Endothelial cell of umbilical vein (primary cell): ENCODE measurements around the gene RGS7. TPM values are rescaled to one million over a fixed set of nuclear protein-coding genes. Genes with fewer than 3 reads are reported as not detected.
"Not testable (repeated sequence)": the region's sequence is repeated elsewhere in the genome, so short reads cannot be mapped to it uniquely, and the experiment has no call there.

ENCODE experiments used
- BruUV-seq: library from RNA; stranded (reverse); fragments of 400-500 nt; replicated peaks from 2 replicates; lab custom pipeline; 2021; lab: Mats Ljungman, UMichigan
- CTCF ChIA-PET: fragments of 300-600, 350-600 bp; sonication (Branson Sonifier 250); formaldehyde crosslinking; loops from one replicate; lab custom pipeline; 2021; ENCODE audit warnings: antibody characterized with exemption, inconsistent platforms; lab: Charles Lee
- POLR2A ChIA-PET: fragments of 300-600, 350-600 bp; sonication (Branson Sonifier 250); formaldehyde crosslinking; loops from one replicate; lab custom pipeline; 2021; ENCODE audit warnings: antibody characterized with exemption, inconsistent platforms; lab: Charles Lee
- DNase-seq: peaks from one replicate; pipeline ENCODE4 v3.0.0-alpha.2; 2011; ENCODE audit warnings: low read depth, low spot score
- FAIRE-seq: peaks from 2 replicates; lab custom pipeline; 2011; peaks lifted over from hg19 to GRCh38; lab: Jason Lieb, UNC
- H2AFZ ChIP-seq: 2 replicates; pipeline ENCODE4 v1.6.0; 2012; ENCODE audit warnings: low read depth, low read length, control low read depth, inconsistent platforms
- H3K27ac ChIP-seq: 2 replicates; pipeline ENCODE4 v1.5.1; 2011; ENCODE audit warnings: low read depth, mild to moderate bottlenecking, control low read depth, low read length, moderate library complexity; ENCODE audit not compliant: insufficient read depth
- H3K27me3 ChIP-seq, 2 experiments: 2 replicates each; pipeline versions ENCODE4 v1.6.0 to v1.6.1; 2011; ENCODE audit warnings: low read length in 2 of 2, mixed read lengths in 1 of 2; ENCODE audit not compliant: control insufficient read depth in 2 of 2, insufficient read depth in 2 of 2
- H3K36me3 ChIP-seq, 2 experiments: 2 replicates in 1 of 2; 3 replicates in 1 of 2; pipeline ENCODE4 v1.5.1; 2011; ENCODE audit warnings: low read length in 2 of 2, mild to moderate bottlenecking in 1 of 2, moderate library complexity in 1 of 2; ENCODE audit not compliant: control insufficient read depth in 2 of 2, insufficient read depth in 2 of 2; ENCODE audit errors: extremely low read depth in 1 of 2
- H3K4me1 ChIP-seq: 3 replicates; pipeline ENCODE4 v1.5.1; 2011; ENCODE audit warnings: mild to moderate bottlenecking, low read length; ENCODE audit not compliant: control insufficient read depth, insufficient read depth; ENCODE audit errors: extremely low read depth
- H3K4me2 ChIP-seq: 2 replicates; pipeline ENCODE4 v1.6.1; 2011; ENCODE audit warnings: low read length, control low read depth, mixed read lengths; ENCODE audit not compliant: insufficient read depth
- H3K4me3 ChIP-seq, 3 experiments: fragments of 200-600 bp in 1 of 3; sonication (generic), shearing (Covaris generic) in 1 of 3; replicated peaks in 1 of 3; 2 replicates each; pipeline ENCODE4 v1.5.1; 2011 to 2016; ENCODE audit warnings: control low read depth in 3 of 3, low read length in 3 of 3, mild to moderate bottlenecking in 2 of 3, inconsistent platforms in 1 of 3, low read depth in 1 of 3, moderate library complexity in 1 of 3; ENCODE audit not compliant: insufficient read depth in 1 of 3
- H3K79me2 ChIP-seq: 2 replicates; pipeline ENCODE4 v1.6.0; 2012; ENCODE audit warnings: low read length, inconsistent platforms; ENCODE audit not compliant: control insufficient read depth, insufficient read depth
- H3K9ac ChIP-seq: replicated peaks from 2 replicates; pipeline ENCODE3; 2011; ENCODE audit warnings: low read length, control low read depth; ENCODE audit not compliant: insufficient read depth; ENCODE audit errors: extremely low read depth
- H3K9me1 ChIP-seq: replicated peaks from 3 replicates; pipeline ENCODE4 v1.6.0; 2011; ENCODE audit warnings: mild to moderate bottlenecking, low read length; ENCODE audit not compliant: control insufficient read depth, insufficient read depth; ENCODE audit errors: extremely low read depth
- H3K9me3 ChIP-seq: replicated peaks from 2 replicates; pipeline ENCODE4 v1.5.1; 2012; ENCODE audit warnings: low read length, inconsistent platforms; ENCODE audit not compliant: control insufficient read depth, insufficient read depth
- H4K20me1 ChIP-seq: replicated peaks from 2 replicates; pipeline ENCODE3; 2011; ENCODE audit warnings: mild to moderate bottlenecking, low read length; ENCODE audit not compliant: control insufficient read depth, insufficient read depth; ENCODE audit errors: extremely low read depth
- CTCF ChIP-seq, 2 donors: IDR thresholded peaks; 1 replicate in 1 of 2; 2 replicates in 1 of 2; pipeline ENCODE4 v1.5.1; 2011; ENCODE audit warnings: low read length in 2 of 2, mild to moderate bottlenecking in 2 of 2, moderate library complexity in 2 of 2, control low read depth in 1 of 2, inconsistent platforms in 1 of 2, low read depth in 1 of 2; ENCODE audit not compliant: insufficient read depth in 1 of 2; ENCODE audit errors: extremely low read depth in 1 of 2
- EZH2 ChIP-seq: IDR thresholded peaks from 2 replicates; pipeline ENCODE4 v1.6.1; 2012; ENCODE audit warnings: borderline replicate concordance, low read depth, mild to moderate bottlenecking, moderate library complexity, low read length, inconsistent platforms; ENCODE audit not compliant: severe bottlenecking
- FOS ChIP-seq: IDR thresholded peaks from 2 replicates; pipeline ENCODE4 v1.6.1; 2011; ENCODE audit warnings: mild to moderate bottlenecking, low read length, moderate library complexity, borderline replicate concordance; ENCODE audit not compliant: insufficient read depth
- GATA2 ChIP-seq: IDR thresholded peaks from 2 replicates; pipeline ENCODE4 v1.7.0; 2011; ENCODE audit warnings: low read depth, mild to moderate bottlenecking, moderate library complexity, mixed read lengths, low read length; ENCODE audit not compliant: insufficient read length, insufficient read depth
- JUN ChIP-seq: IDR thresholded peaks from 2 replicates; pipeline ENCODE4 v1.6.1; 2011; ENCODE audit warnings: borderline replicate concordance, low read depth; ENCODE audit not compliant: insufficient read length, insufficient read depth
- MAX ChIP-seq: IDR thresholded peaks from 2 replicates; pipeline ENCODE4 v1.6.1; 2011; ENCODE audit not compliant: insufficient read depth, insufficient read length
- MYC ChIP-seq: IDR thresholded peaks from one replicate; pipeline ENCODE4 v1.6.1; 2011; ENCODE audit warnings: mild to moderate bottlenecking, low read depth, low read length
- POLR2A ChIP-seq: IDR thresholded peaks from 2 replicates; pipeline ENCODE4 v1.6.1; 2012; ENCODE audit warnings: low read depth, mild to moderate bottlenecking, control low read depth, low read length
- dilution Hi-C: fragments of 300-500 bp; cut with MboI; formaldehyde crosslinking; loops from one replicate; pipeline ENCODE4 v1.15.0; 2019; ENCODE audit warnings: low sequenced_read_pairs; ENCODE audit not compliant: extremely low pct_ligation_motif_present
- intact Hi-C: fragments of 100-400 bp; cut with micrococcal nuclease; formaldehyde crosslinking; loops from one replicate; pipeline ENCODE4 v1.10.0; 2022
- polyA plus RNA-seq, 4 experiments: library from polyadenylated mRNA; depleted of rRNA in 3 of 4; stranded (reverse) in 3 of 4; unstranded in 1 of 4; fragments of >200 nt; gene quantifications; 2 replicates each; pipeline versions ENCODE4 v1.2.1 to v1.2.3, GENCODE V29; 2011 to 2012; ENCODE audit warnings: missing spikeins in 1 of 4
- total RNA-seq: library from RNA; stranded (reverse); gene quantifications from 2 replicates; pipeline ENCODE4 v1.2.3, GENCODE V29; 2021

Gene RGS7
- total and polyA plus RNA-seq, 2 donors (not counting 3 experiments of a cell fraction or from before 2014, with no cell fraction given): 0.43 to 0.44 TPM

GRCh38 chr1:241095847-241096246 lies 261.2 kb downstream of the RGS7 start:
- no peaks in the 10 kb centered on the region for H3K79me2 ChIP-seq
- H2AFZ ChIP-seq: no peak overlapping the region
- DNase-seq (no peak), FAIRE-seq (no peak)
- intact Hi-C loops: no loop called here
- H4K20me1 ChIP-seq: no peaks in the 10 kb centered on the region
- no peaks in the 10 kb centered on the region for H3K36me3 ChIP-seq
- no TSS peak for BruUV-seq
- TF ChIP-seq MAX: no peak
- no peak for TF ChIP-seq JUN
- no peak for TF ChIP-seq FOS
- TF ChIP-seq EZH2: no peak
- no peak overlapping the region for H3K9ac ChIP-seq
- ChIA-PET POLR2A (no interaction called here), CTCF (no interaction called here)
- no peak overlapping the region for H3K4me2 ChIP-seq
- peaks cover 2% of the 10 kb centered on the region for H3K9me3 ChIP-seq
- H3K4me1 ChIP-seq: no peaks in the 10 kb centered on the region
- no peak overlapping the region for H3K4me3 ChIP-seq
- no peak overlapping the region for H3K27ac ChIP-seq
- no peaks in the 10 kb centered on the region for H3K27me3 ChIP-seq
- H3K9me1 ChIP-seq: no peaks in the 10 kb centered on the region
- dilution Hi-C loops: no loop called here

GRCh38 chr1:241090798-241091197 lies 266.2 kb downstream of the RGS7 start:
- Histone ChIP-seq H3K36me3 (no peaks in the 10 kb centered on the region), H3K4me2 (no peak overlapping the region), H3K27me3 (no peaks in the 10 kb centered on the region), H3K4me1 (no peaks in the 10 kb centered on the region), H2AFZ (no peak overlapping the region), H3K9ac (no peak overlapping the region), H3K27ac (no peak overlapping the region), H3K9me3 (no peaks in the 10 kb centered on the region), H3K4me3 (no peak overlapping the region), H3K79me2 (no peaks in the 10 kb centered on the region), H4K20me1 (no peaks in the 10 kb centered on the region), H3K9me1 (no peaks in the 10 kb centered on the region)
- intact Hi-C loops (no loop called here), dilution Hi-C loops (no loop called here)
- ChIA-PET POLR2A (no interaction called here), CTCF (no interaction called here)
- BruUV-seq: no TSS peak
- no peak for TF ChIP-seq FOS
- no peak for TF ChIP-seq MYC
- no peak for TF ChIP-seq POLR2A
- no peak for TF ChIP-seq MAX
- TF ChIP-seq CTCF (IDR thresholded peaks at IDR 0.05; ENCODE audit: extremely low read depth in 1 of 2, insufficient read depth in 1 of 2, low read depth in 1 of 2, low read length in 2 of 2): no peak
- TF ChIP-seq JUN: no peak
- TF ChIP-seq GATA2: no peak
- FAIRE-seq (no peak), DNase-seq (no peak)

- H3K9me1 ChIP-seq, H2AFZ ChIP-seq, intact Hi-C loops, CTCF ChIA-PET, H3K4me2 ChIP-seq, H3K4me3 ChIP-seq, H3K9ac ChIP-seq, POLR2A ChIA-PET, H4K20me1 ChIP-seq, BruUV-seq, H3K9me3 ChIP-seq, H3K79me2 ChIP-seq, DNase-seq, FAIRE-seq, H3K27me3 ChIP-seq, H3K4me1 ChIP-seq, H3K36me3 ChIP-seq, H3K27ac ChIP-seq, dilution Hi-C loops: not testable (repeated sequence)
Measured at GRCh38 chr1:241089066-241089465, 267.9 kb downstream of the RGS7 start.
